Trophoblast cell (in vitro differentiated cells and primary cell): ENCODE data around the gene USP21.

Experiments used
- DNase-seq, 2 donors: peaks; one replicate each; pipeline ENCODE4 v3.0.0-alpha.2; 2016
- H2AFZ ChIP-seq: 2 replicates; pipeline ENCODE4 v1.6.1; 2013; ENCODE audit warnings: low read length, moderate library complexity, mild to moderate bottlenecking; ENCODE audit not compliant: insufficient read depth, poor library complexity
- H2AK5ac ChIP-seq: 2 replicates; pipeline ENCODE4 v1.6.1; 2013; ENCODE audit warnings: mild to moderate bottlenecking, low read length
- H2BK120ac ChIP-seq: 2 replicates; pipeline ENCODE4 v1.6.1; 2013; ENCODE audit warnings: low read length, mild to moderate bottlenecking, moderate library complexity; ENCODE audit not compliant: insufficient read depth, poor library complexity
- H2BK12ac ChIP-seq: 2 replicates; pipeline ENCODE4 v1.6.1; 2013; ENCODE audit warnings: mild to moderate bottlenecking, low read length, moderate library complexity
- H2BK5ac ChIP-seq: 2 replicates; pipeline ENCODE4 v1.6.1; 2013; ENCODE audit warnings: low read length, low read depth, moderate library complexity, mild to moderate bottlenecking; ENCODE audit not compliant: poor library complexity
- H3K14ac ChIP-seq: 2 replicates; pipeline ENCODE4 v1.6.1; 2013; ENCODE audit warnings: mild to moderate bottlenecking, low read length
- H3K18ac ChIP-seq: 2 replicates; pipeline ENCODE4 v1.6.1; 2013; ENCODE audit warnings: mild to moderate bottlenecking, low read length
- H3K23ac ChIP-seq: 2 replicates; pipeline ENCODE4 v1.6.1; 2013; ENCODE audit warnings: low read length
- H3K27ac ChIP-seq: 2 replicates; pipeline ENCODE4 v1.5.1; 2013; ENCODE audit warnings: low read depth, mild to moderate bottlenecking, inconsistent platforms, low read length, moderate library complexity
- H3K27me3 ChIP-seq: 2 replicates; pipeline ENCODE4 v1.6.1; 2013; ENCODE audit warnings: inconsistent platforms, mild to moderate bottlenecking, low read length, moderate library complexity; ENCODE audit not compliant: insufficient read depth
- H3K36me3 ChIP-seq, 2 experiments: 1 replicate in 1 of 2; 2 replicates in 1 of 2; pipeline ENCODE4 v1.6.1; 2013; ENCODE audit warnings: low read length in 2 of 2, mild to moderate bottlenecking in 2 of 2, moderate library complexity in 1 of 2; ENCODE audit not compliant: insufficient read depth in 2 of 2, control insufficient read depth in 1 of 2
- H3K4ac ChIP-seq: 2 replicates; pipeline ENCODE4 v1.6.1; 2013; ENCODE audit warnings: low read depth, mild to moderate bottlenecking, low read length, moderate library complexity
- H3K4me1 ChIP-seq, 2 experiments: 1 replicate in 1 of 2; 2 replicates in 1 of 2; pipeline ENCODE4 v1.6.1; 2013; ENCODE audit warnings: low read length in 2 of 2, mild to moderate bottlenecking in 2 of 2, moderate library complexity in 1 of 2; ENCODE audit not compliant: insufficient read depth in 2 of 2, control insufficient read depth in 1 of 2
- H3K4me2 ChIP-seq: 2 replicates; pipeline ENCODE4 v1.6.1; 2013; ENCODE audit warnings: inconsistent platforms, mild to moderate bottlenecking, low read length, moderate library complexity
- H3K4me3 ChIP-seq: 2 replicates; pipeline ENCODE4 v1.5.1; 2013; ENCODE audit warnings: mild to moderate bottlenecking, low read depth, low read length, inconsistent platforms
- H3K79me1 ChIP-seq: one replicate; pipeline ENCODE4 v1.6.1; 2013; ENCODE audit warnings: low read length
- H3K79me2 ChIP-seq: 2 replicates; pipeline ENCODE4 v1.6.1; 2013; ENCODE audit warnings: low read length, mild to moderate bottlenecking; ENCODE audit not compliant: control insufficient read depth, insufficient read depth, poor library complexity
- H3K9ac ChIP-seq: 2 replicates; pipeline ENCODE4 v1.6.1; 2013; ENCODE audit warnings: mild to moderate bottlenecking, low read length
- H3K9me3 ChIP-seq: 2 replicates; pipeline ENCODE4 v1.6.1; 2013; ENCODE audit warnings: low read depth, mild to moderate bottlenecking, control low read depth, inconsistent platforms, low read length; ENCODE audit not compliant: insufficient read depth
- H4K12ac ChIP-seq: 2 replicates; pipeline ENCODE4 v1.6.1; 2013; ENCODE audit warnings: low read depth, mild to moderate bottlenecking, low read length, moderate library complexity
- H4K8ac ChIP-seq: 2 replicates; pipeline ENCODE4 v1.6.1; 2013; ENCODE audit warnings: low read depth, mild to moderate bottlenecking, low read length, moderate library complexity
- H4K91ac ChIP-seq: one replicate; pipeline ENCODE4 v1.6.1; 2013; ENCODE audit warnings: low read depth, mild to moderate bottlenecking, low read length, moderate library complexity
- WGBS: extraction: QIAGEN DNeasy Blood & Tissue Kit; methylation state at CpG from one replicate; pipeline ENCODE4 v1.1.7; 2013; ENCODE audit warnings: missing lambda C conversion rate; ENCODE audit not compliant: insufficient read length, insufficient coverage; ENCODE audit errors: extremely low coverage; 5-methylcytosine and 5-hydroxymethylcytosine counted together

USP21 gene

GRCh38 chr1:161191971-161192370, 32.7 kb downstream of the USP21 start:
- no peak overlapping the region for H3K4me3 ChIP-seq
- H3K4me1 ChIP-seq: no peaks in the 10 kb centered on the region
- no peaks in the 10 kb centered on the region for H3K79me2 ChIP-seq
- no peaks in the 10 kb centered on the region for H3K36me3 ChIP-seq
- H3K18ac ChIP-seq: no peak overlapping the region
- H3K14ac ChIP-seq: no peak overlapping the region
- H3K4me2 ChIP-seq: no peak overlapping the region
- H2BK5ac ChIP-seq: no peak overlapping the region
- H3K9ac ChIP-seq: no peak overlapping the region
- H3K23ac ChIP-seq: no peak overlapping the region
- H3K79me1 ChIP-seq: no peaks in the 10 kb centered on the region
- H3K4ac ChIP-seq: no peak overlapping the region
- WGBS: no CpG with 5 or more reads among the region's 8 CpGs
- H2BK120ac ChIP-seq: no peak overlapping the region
- no peak overlapping the region for H2AFZ ChIP-seq
- H3K27ac ChIP-seq: no peak overlapping the region
- H3K27me3 ChIP-seq: no peaks in the 10 kb centered on the region
- no peaks in the 10 kb centered on the region for H3K9me3 ChIP-seq
- no peak overlapping the region for H2BK12ac ChIP-seq
- no peak overlapping the region for H2AK5ac ChIP-seq
- no peak overlapping the region for H4K8ac ChIP-seq
- peak in 1 of 2 donors; percentile 25 for DNase-seq
- H4K91ac ChIP-seq: no peak overlapping the region
- H4K12ac ChIP-seq: no peak overlapping the region

DNA sequence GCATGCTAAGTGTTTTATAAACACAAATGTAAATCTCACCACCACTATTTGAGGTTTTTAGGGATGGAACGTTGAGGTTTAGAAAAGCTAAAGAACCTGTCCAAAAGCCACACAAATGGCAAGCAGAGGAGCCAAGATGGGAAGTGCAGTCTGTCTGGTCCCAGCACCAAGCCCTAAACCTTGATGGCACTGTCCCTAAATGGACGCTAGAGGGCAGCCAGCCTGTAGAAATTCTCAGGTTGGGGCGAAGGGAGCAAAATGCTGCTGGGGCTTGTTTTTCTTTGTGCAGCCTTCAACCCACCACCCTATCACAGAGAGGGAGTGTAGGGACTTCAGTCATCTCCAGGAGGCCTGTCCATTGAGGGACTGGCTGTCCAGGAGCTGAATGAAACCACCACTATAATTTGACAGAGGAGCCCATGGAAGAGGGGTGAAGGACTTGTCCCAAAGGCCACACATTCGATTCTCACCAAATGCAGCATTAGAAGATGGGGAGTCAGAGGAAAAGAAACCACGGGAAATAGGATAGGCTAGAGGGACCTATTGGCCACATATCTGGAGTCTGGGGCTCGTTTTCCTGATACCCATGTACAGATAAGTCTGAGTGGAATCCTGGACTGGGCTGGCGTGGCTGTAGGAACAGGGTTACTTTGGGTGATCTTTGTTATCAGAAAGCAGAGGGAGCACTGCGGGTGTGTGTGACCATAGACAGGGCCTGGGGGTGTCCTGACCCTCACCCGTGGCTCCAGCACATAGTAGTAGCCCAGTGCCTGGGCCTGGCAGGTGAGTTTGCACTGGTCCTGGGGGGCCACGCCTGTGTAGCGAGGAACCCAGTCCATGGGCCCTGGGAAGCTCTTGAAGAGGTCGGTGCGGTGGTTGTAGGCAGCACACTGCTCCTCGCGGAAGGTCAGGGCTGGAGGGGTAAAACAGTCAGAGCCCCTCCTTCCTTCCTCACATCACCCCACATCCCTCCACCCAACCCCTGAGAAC, 33.5 kb downstream of the USP21 start:
- no peaks in the 10 kb centered on the region for H3K79me1 ChIP-seq
- no peak overlapping the region for H3K18ac ChIP-seq
- H3K23ac ChIP-seq: no peak overlapping the region
- no peaks in the 10 kb centered on the region for H3K36me3 ChIP-seq
- H3K27ac ChIP-seq: no peak overlapping the region
- no peak overlapping the region for H2AFZ ChIP-seq
- WGBS: no CpG with 5 or more reads among the region's 15 CpGs
- H3K4ac ChIP-seq: no peak overlapping the region
- H3K9me3 ChIP-seq: no peaks in the 10 kb centered on the region
- no peaks in the 10 kb centered on the region for H3K27me3 ChIP-seq
- H3K4me1 ChIP-seq: peaks cover 4% of the 10 kb centered on the region in 2 experiments
- H2AK5ac ChIP-seq: no peak overlapping the region
- no peaks in the 10 kb centered on the region for H3K79me2 ChIP-seq
- H2BK5ac ChIP-seq: no peak overlapping the region
- no peak overlapping the region for H4K91ac ChIP-seq
- H3K4me3 ChIP-seq: no peak overlapping the region
- H3K9ac ChIP-seq: no peak overlapping the region
- no peak overlapping the region for H4K12ac ChIP-seq
- no peak overlapping the region for H3K4me2 ChIP-seq
- H2BK12ac ChIP-seq: no peak overlapping the region
- no peak overlapping the region for H2BK120ac ChIP-seq
- H4K8ac ChIP-seq: peak overlapping the region; percentile 26
- DNase-seq: peak; percentile 40 to 88
- no peak overlapping the region for H3K14ac ChIP-seq

GRCh38 chr1:161193561-161194235, 34.4 kb downstream of the USP21 start:
- no peak overlapping the region for H3K4me2 ChIP-seq
- H3K9ac ChIP-seq: no peak overlapping the region
- no peaks in the 10 kb centered on the region for H3K36me3 ChIP-seq
- no peak for DNase-seq
- H3K4me3 ChIP-seq: no peak overlapping the region
- no peak overlapping the region for H4K12ac ChIP-seq
- peaks cover 11 to 12% of the 10 kb centered on the region in 2 experiments for H3K4me1 ChIP-seq
- WGBS: no CpG with 5 or more reads among the region's 21 CpGs
- no peak overlapping the region for H3K14ac ChIP-seq
- no peaks in the 10 kb centered on the region for H3K9me3 ChIP-seq
- no peak overlapping the region for H2BK120ac ChIP-seq
- no peak overlapping the region for H2AK5ac ChIP-seq
- H3K18ac ChIP-seq: no peak overlapping the region
- H3K27me3 ChIP-seq: no peaks in the 10 kb centered on the region
- no peak overlapping the region for H4K8ac ChIP-seq
- H3K79me2 ChIP-seq: peaks cover 2% of the 10 kb centered on the region
- no peak overlapping the region for H3K4ac ChIP-seq
- H3K79me1 ChIP-seq: peaks cover 2% of the 10 kb centered on the region
- H4K91ac ChIP-seq: no peak overlapping the region
- no peak overlapping the region for H2AFZ ChIP-seq
- H3K27ac ChIP-seq: no peak overlapping the region
- no peak overlapping the region for H3K23ac ChIP-seq
- H2BK12ac ChIP-seq: no peak overlapping the region
- no peak overlapping the region for H2BK5ac ChIP-seq

DNA sequence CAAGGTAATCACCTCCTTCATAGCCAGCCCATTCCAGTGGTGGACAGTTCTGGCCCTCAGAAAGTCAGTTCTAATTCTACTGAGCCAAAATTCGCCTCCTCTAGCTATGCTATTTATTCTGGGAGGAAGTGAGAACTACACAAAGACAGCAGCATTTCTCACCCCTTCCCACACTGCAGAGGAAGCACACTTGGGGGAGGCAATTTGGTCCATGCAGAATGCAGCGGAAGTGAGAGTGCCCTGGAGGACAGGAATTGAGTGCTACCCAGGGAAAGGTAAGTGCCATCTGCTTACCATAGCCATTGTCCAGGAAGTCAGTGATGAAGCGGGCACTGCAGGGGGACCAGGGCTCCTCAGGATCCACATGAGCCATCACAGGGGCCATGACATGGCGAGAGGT, 35.9 kb downstream of the USP21 start:
- H3K14ac ChIP-seq: no peak overlapping the region
- no peak overlapping the region for H2BK120ac ChIP-seq
- H2BK12ac ChIP-seq: no peak overlapping the region
- no peak for DNase-seq
- H3K18ac ChIP-seq: no peak overlapping the region
- no peak overlapping the region for H3K4me2 ChIP-seq
- no peak overlapping the region for H3K9ac ChIP-seq
- peaks cover 2% of the 10 kb centered on the region for H3K79me1 ChIP-seq
- no peak overlapping the region for H4K8ac ChIP-seq
- no peak overlapping the region for H2BK5ac ChIP-seq
- H3K79me2 ChIP-seq: peaks cover 2% of the 10 kb centered on the region
- no peak overlapping the region for H4K91ac ChIP-seq
- H3K4me1 ChIP-seq: peaks cover 13 to 15% of the 10 kb centered on the region in 2 experiments
- H3K9me3 ChIP-seq: no peaks in the 10 kb centered on the region
- H3K4me3 ChIP-seq: no peak overlapping the region
- no peaks in the 10 kb centered on the region for H3K27me3 ChIP-seq
- no peak overlapping the region for H2AK5ac ChIP-seq
- no peak overlapping the region for H2AFZ ChIP-seq
- no peak overlapping the region for H3K4ac ChIP-seq
- no peak overlapping the region for H4K12ac ChIP-seq
- no peak overlapping the region for H3K27ac ChIP-seq
- H3K23ac ChIP-seq: no peak overlapping the region
- no peaks in the 10 kb centered on the region for H3K36me3 ChIP-seq
- WGBS: no CpG with 5 or more reads among the region's 4 CpGs
